NCI-H1105 treated with DMSO at 0.1 percent for 48 hours (cell line): Measurements from ENCODE around the gene MPPED1.
A peak's percentile ranks its signal among the peaks of the same experiment; 100 is the strongest.

Experiments used
- DNase-seq: peaks from one replicate; lab custom pipeline; 2025; lab: John Stamatoyannopoulos, UW

Gene MPPED1

GRCh38 chr22:43411040-43411868 is 560 bp upstream of the MPPED1 start:
- DNase-seq = no peak

- peak; percentile 91 for DNase-seq
Measured at GRCh38 chr22:43412808-43413795, 1.3 kb downstream of the MPPED1 start.

- no peak for DNase-seq
Measured at GRCh38 chr22:43413826-43414225, 2.0 kb downstream of the MPPED1 start.

GRCh38 chr22:43415681-43416080 is 3.9 kb downstream of the MPPED1 start:
- no peak for DNase-seq

- DNase-seq = no peak
Measured at GRCh38 chr22:43417555-43417954, 5.7 kb downstream of the MPPED1 start.

GRCh38 chr22:43418079-43418825 is 6.4 kb downstream of the MPPED1 start:
- no peak for DNase-seq

GRCh38 chr22:43419371-43420080 is 7.7 kb downstream of the MPPED1 start:
- DNase-seq = no peak

GRCh38 chr22:43421046-43421665 is 9.3 kb downstream of the MPPED1 start:
- DNase-seq = no peak

GRCh38 chr22:43421914-43422615 is 10.3 kb downstream of the MPPED1 start:
- DNase-seq = no peak

- DNase-seq = no peak
Measured at GRCh38 chr22:43423046-43423445, 11.2 kb downstream of the MPPED1 start.

GRCh38 chr22:43424201-43424600 is 12.4 kb downstream of the MPPED1 start:
- no peak for DNase-seq

- DNase-seq = no peak
Measured at GRCh38 chr22:43424666-43425630, 13.1 kb downstream of the MPPED1 start.

GRCh38 chr22:43425976-43426785 is 14.4 kb downstream of the MPPED1 start:
- no peak for DNase-seq

GRCh38 chr22:43426816-43427215 is 15.0 kb downstream of the MPPED1 start:
- DNase-seq = no peak

GRCh38 chr22:43427296-43428004 is 15.6 kb downstream of the MPPED1 start:
- no peak for DNase-seq

- no peak for DNase-seq
Measured at GRCh38 chr22:43428005-43428485, 16.2 kb downstream of the MPPED1 start.

- no peak for DNase-seq
Measured at GRCh38 chr22:43428521-43428920, 16.7 kb downstream of the MPPED1 start.
